Measurements from ENCODE around the gene LYAR.

DNA sequence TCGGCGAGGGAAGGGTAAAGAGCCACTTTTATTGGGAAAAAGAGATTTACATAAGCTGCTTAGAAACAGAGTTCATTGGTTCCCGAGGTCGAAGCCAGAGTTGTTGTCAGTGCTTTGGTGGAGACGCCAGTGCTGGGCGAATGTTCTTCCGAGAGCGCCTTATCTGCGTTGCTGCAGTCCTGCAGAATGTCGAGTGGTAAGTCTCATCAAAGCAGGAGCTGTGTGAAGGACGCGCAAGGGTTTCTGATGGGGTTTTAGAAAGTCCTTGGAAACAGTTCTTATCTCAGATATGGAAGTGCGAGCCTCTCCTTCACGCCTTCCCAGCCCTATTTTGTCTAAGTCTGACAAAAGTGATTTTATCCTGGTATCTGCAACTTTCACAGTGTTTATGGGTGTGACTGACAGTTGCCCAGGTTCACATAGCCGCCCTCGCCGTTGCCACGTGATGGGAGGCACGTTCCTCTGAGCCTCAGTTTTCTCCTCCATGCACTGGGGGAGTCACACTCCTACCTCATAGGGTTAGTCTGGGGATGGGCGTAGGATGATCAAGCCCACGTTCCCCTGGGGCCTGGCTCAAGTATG is 49.6 kb upstream of the LYAR start:
- TF ChIP-seq CTCF (IDR thresholded peaks at IDR 0.05; ENCODE audit: insufficient read depth, low read depth, low read length) = no peak
- no peak for TF ChIP-seq EZH2 (IDR thresholded peaks at IDR 0.05; ENCODE audit: insufficient read depth, low read length)

Data from astrocyte (in vitro differentiated cells and primary cell).